ENCODE data around the gene PERM1. TPM values are rescaled to one million over a fixed set of nuclear protein-coding genes. Genes with fewer than 3 reads are reported as not detected.

The PERM1 gene
- total RNA-seq, 1 experiment from 2014 or later = 1.5 TPM

DNA sequence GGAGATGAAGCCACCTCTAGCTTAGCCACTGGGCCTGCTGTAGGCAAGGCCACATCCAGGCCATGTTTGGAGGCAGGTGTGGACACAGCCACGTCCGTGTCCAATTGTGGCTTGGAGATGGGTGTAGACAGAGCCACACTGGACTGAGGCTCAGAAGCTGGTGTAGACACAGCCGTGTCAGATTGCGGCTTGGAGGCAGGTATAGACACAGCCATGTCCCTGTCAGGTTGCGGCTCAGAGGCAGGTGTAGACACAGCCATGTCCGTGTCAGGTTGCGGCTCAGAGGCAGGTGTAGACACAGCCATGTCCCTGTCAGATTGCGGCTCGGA is 2.2 kb downstream of the PERM1 start:
- no TSS peak for BruUV-seq (replicated peaks)
- POLR2A ChIA-PET = no interaction called here
- ATAC-seq = no peak
- Histone ChIP-seq H3K9me3 (ENCODE audit: control insufficient read depth, insufficient read depth, low read depth, low read length) (no peaks in the 10 kb centered on the region), H3K27ac (ENCODE audit: low read length) (no peak overlapping the region), H3K4me3 (ENCODE audit: low read depth in 2 of 2, low read length in 2 of 2) (no peak overlapping the region), H3K4me1 (ENCODE audit: control insufficient read depth, insufficient read depth, low read length) (peaks cover 4% of the 10 kb centered on the region; the same call in 1 of the 2 replicates), H3K36me3 (ENCODE audit: control insufficient read depth, insufficient read depth, low read length) (no peaks in the 10 kb centered on the region), H3K27me3 (ENCODE audit: control insufficient read depth, insufficient read depth, low read length) (no peaks in the 10 kb centered on the region)
- in situ Hi-C loops (cut with HindIII; ENCODE audit: low pct_unique_long_range_greater_than_20kb, low sequenced_read_pairs) = no loop called here
- no peak for DNase-seq (ENCODE audit: low read depth, low spot score)
- CTCF ChIA-PET = no interaction called here
- intact Hi-C loops (cut with micrococcal nuclease; ENCODE audit: unreplicated experiment) = no loop called here
- TF ChIP-seq, protein P1, sequence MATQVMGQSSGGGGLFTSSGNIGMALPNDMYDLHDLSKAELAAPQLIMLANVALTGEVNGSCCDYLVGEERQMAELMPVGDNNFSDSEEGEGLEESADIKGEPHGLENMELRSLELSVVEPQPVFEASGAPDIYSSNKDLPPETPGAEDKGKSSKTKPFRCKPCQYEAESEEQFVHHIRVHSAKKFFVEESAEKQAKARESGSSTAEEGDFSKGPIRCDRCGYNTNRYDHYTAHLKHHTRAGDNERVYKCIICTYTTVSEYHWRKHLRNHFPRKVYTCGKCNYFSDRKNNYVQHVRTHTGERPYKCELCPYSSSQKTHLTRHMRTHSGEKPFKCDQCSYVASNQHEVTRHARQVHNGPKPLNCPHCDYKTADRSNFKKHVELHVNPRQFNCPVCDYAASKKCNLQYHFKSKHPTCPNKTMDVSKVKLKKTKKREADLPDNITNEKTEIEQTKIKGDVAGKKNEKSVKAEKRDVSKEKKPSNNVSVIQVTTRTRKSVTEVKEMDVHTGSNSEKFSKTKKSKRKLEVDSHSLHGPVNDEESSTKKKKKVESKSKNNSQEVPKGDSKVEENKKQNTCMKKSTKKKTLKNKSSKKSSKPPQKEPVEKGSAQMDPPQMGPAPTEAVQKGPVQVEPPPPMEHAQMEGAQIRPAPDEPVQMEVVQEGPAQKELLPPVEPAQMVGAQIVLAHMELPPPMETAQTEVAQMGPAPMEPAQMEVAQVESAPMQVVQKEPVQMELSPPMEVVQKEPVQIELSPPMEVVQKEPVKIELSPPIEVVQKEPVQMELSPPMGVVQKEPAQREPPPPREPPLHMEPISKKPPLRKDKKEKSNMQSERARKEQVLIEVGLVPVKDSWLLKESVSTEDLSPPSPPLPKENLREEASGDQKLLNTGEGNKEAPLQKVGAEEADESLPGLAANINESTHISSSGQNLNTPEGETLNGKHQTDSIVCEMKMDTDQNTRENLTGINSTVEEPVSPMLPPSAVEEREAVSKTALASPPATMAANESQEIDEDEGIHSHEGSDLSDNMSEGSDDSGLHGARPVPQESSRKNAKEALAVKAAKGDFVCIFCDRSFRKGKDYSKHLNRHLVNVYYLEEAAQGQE (IDR thresholded peaks at IDR 0.05; ENCODE audit: insufficient read depth in 1 of 2, low read depth in 2 of 2, low read length in 1 of 2) = no peak
- TF ChIP-seq, protein P2, sequence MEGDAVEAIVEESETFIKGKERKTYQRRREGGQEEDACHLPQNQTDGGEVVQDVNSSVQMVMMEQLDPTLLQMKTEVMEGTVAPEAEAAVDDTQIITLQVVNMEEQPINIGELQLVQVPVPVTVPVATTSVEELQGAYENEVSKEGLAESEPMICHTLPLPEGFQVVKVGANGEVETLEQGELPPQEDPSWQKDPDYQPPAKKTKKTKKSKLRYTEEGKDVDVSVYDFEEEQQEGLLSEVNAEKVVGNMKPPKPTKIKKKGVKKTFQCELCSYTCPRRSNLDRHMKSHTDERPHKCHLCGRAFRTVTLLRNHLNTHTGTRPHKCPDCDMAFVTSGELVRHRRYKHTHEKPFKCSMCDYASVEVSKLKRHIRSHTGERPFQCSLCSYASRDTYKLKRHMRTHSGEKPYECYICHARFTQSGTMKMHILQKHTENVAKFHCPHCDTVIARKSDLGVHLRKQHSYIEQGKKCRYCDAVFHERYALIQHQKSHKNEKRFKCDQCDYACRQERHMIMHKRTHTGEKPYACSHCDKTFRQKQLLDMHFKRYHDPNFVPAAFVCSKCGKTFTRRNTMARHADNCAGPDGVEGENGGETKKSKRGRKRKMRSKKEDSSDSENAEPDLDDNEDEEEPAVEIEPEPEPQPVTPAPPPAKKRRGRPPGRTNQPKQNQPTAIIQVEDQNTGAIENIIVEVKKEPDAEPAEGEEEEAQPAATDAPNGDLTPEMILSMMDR (IDR thresholded peaks at IDR 0.05) = no peak
- TF ChIP-seq POLR2AphosphoS5 (IDR thresholded peaks at IDR 0.05; ENCODE audit: low read depth, low read length) (no peak), SIN3A (IDR thresholded peaks at IDR 0.05; ENCODE audit: borderline replicate concordance, insufficient read depth, low read depth, low read length) (no peak), TCF7L2 (IDR thresholded peaks at IDR 0.05; ENCODE audit: low read depth, low read length) (no peak)

DNA sequence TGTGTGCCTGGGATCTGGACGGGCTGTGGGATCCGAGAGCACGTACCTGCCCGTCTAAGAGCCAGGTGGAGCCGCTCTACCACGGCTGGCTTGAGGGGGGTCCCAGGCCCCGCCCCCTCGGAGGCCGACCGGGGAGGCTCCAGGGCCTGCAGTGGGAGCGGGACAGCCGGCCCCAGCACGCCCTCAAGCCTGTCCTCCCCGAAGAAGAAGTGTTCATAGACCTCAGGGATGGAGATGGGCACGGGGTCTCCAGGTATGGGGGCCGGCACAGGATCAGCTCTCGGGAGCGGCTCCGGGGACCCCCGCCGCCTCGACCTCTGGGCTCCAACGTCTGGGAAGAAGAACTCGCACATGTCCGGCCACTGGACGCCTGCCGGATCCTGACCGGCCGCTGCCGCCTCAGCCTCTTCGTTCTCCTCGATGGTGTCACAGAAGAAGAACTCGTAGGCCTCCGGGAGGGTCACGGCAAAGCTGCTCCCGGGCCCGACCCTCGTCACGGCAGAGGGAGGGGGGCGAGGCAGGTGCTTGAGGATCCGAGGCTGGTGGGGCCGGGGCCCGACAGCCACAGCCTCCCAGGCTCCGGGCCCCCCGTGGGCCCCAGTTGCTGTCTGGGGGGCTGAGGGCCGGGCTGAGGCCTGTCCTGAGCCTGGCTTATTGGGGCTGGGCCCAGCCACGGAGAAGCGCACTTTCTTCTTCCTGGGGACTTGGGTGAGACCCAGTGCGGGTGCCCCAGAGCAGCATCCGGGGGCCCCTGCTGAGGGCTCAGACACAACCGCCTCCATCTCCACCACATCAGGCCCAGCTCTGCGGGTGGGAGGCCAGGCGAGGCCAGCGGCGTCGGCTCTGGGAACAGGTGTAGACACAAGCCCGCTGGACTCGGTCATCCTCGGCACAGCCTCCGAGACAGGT is 2.8 kb downstream of the PERM1 start:
- in situ Hi-C loops (cut with HindIII; ENCODE audit: low pct_unique_long_range_greater_than_20kb, low sequenced_read_pairs) = no loop called here
- CTCF ChIA-PET = no interaction called here
- no peak for ATAC-seq

More for the DNA sequence above, 2.8 kb downstream of the PERM1 start:
- BruUV-seq (replicated peaks) = no TSS peak
- H3K36me3 ChIP-seq (ENCODE audit: control insufficient read depth, insufficient read depth, low read length) = no peaks in the 10 kb centered on the region
- no peak overlapping the region for H3K4me3 ChIP-seq (ENCODE audit: low read depth in 2 of 2, low read length in 2 of 2)
- no peak overlapping the region for H3K27ac ChIP-seq (ENCODE audit: low read length)
- DNase-seq (ENCODE audit: low read depth, low spot score) = no peak
- no peaks in the 10 kb centered on the region for H3K9me3 ChIP-seq (ENCODE audit: control insufficient read depth, insufficient read depth, low read depth, low read length)
- H3K27me3 ChIP-seq (ENCODE audit: control insufficient read depth, insufficient read depth, low read length) = no peaks in the 10 kb centered on the region
- POLR2A ChIA-PET = no interaction called here
- TF ChIP-seq, protein P1 (IDR thresholded peaks at IDR 0.05; ENCODE audit: insufficient read depth in 1 of 2, low read depth in 2 of 2, low read length in 1 of 2) = no peak
- TF ChIP-seq SIN3A (IDR thresholded peaks at IDR 0.05; ENCODE audit: borderline replicate concordance, insufficient read depth, low read depth, low read length) = no peak
- no peak for TF ChIP-seq TCF7L2 (IDR thresholded peaks at IDR 0.05; ENCODE audit: low read depth, low read length)
- TF ChIP-seq, protein P2 (IDR thresholded peaks at IDR 0.05) = no peak
- no peak for TF ChIP-seq POLR2AphosphoS5 (IDR thresholded peaks at IDR 0.05; ENCODE audit: low read depth, low read length)
- H3K4me1 ChIP-seq (ENCODE audit: control insufficient read depth, insufficient read depth, low read length) = peaks cover 4% of the 10 kb centered on the region; the same call in 1 of the 2 replicates
- intact Hi-C loops (cut with micrococcal nuclease; ENCODE audit: unreplicated experiment) = no loop called here

All from Panc1 (cell line).